GM12891 (cell line): Measurements from ENCODE around the gene NUMB.

Source experiments
- POLR2A ChIP-seq: IDR thresholded peaks from 2 replicates; pipeline ENCODE4 v1.6.1; 2011; ENCODE audit warnings: low read depth, low read length, control low read depth
- TAF1 ChIP-seq: IDR thresholded peaks from 2 replicates; pipeline ENCODE4 v1.6.1; 2011; ENCODE audit warnings: low read depth, low read length, control low read depth

GRCh38 chr14:73383356-73383755 is 75.0 kb downstream of the NUMB start:
- TF ChIP-seq POLR2A = no peak
- TF ChIP-seq TAF1 = no peak
